Measurements from ENCODE around the gene OXCT1. TPM values are rescaled to one million over a fixed set of nuclear protein-coding genes. Genes with fewer than 3 reads are reported as not detected.

The OXCT1 gene
- total and polyA plus RNA-seq, 2 of the 4 experiments (the other 2 are of a cell fraction) = 14.2 to 16.3 TPM

DNA sequence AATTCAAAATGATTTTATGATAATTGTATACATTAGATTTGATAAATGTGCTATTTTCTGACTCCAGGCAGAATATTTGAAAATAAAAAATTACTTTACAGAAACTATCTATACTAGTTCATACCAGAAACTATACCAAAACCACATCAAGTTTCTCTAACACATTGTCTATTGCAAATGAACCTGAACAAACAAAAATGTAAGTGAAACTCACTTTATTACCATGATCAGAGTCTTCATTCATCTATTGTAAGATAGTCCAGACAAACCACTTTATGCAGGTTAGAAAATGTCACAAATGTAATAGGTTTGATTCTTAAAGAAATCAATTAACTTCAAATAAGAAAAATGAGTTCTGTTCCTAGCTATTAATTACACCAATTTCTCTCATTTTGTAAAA is 99.4 kb downstream of the OXCT1 start:
- dilution Hi-C loops (cut with HindIII; ENCODE audit: low sequenced_read_pairs, unreplicated experiment) (no loop called here), intact Hi-C loops (cut with micrococcal nuclease) (no loop called here), in situ Hi-C loops (cut with MboI; ENCODE audit: low sequenced_read_pairs) (no loop called here)
- no peak overlapping the region for H2AFZ ChIP-seq (replicated peaks; ENCODE audit: low read length, poor library complexity)
- no peak overlapping the region for H3K18ac ChIP-seq (ENCODE audit: low read depth, low read length)
- H4K8ac ChIP-seq (ENCODE audit: low read depth in 2 of 2, low read length in 2 of 2) = no peak overlapping the region
- ChIA-PET POLR2A (ENCODE audit: unreplicated experiment) (interaction anchor here (0.6 kb wide), 1 partner anchor 40 kb away, joined by 3 read pairs; no protein-coding TSS in a partner anchor), CTCF (interaction anchor here (0.6 kb wide), 1 partner anchor 991 kb away, joined by 4 read pairs; no protein-coding TSS in a partner anchor)
- H2BK120ac ChIP-seq (ENCODE audit: low read depth, low read length) = no peak overlapping the region
- H3K23ac ChIP-seq (ENCODE audit: low read depth, low read length) = no peak overlapping the region
- H3K56ac ChIP-seq (ENCODE audit: extremely low read depth, insufficient read depth, low read length) = no peak overlapping the region
- no peak overlapping the region for H2BK20ac ChIP-seq (ENCODE audit: low read depth, low read length)
- H3K4ac ChIP-seq (ENCODE audit: low read depth, low read length) = no peak overlapping the region
- ATAC-seq (ENCODE audit: low read depth) (no peak), DNase-seq (no peak)
- no peak overlapping the region for H3K4me3 ChIP-seq (ENCODE audit: insufficient read depth, low read depth, low read length)
- no peaks in the 10 kb centered on the region for H3K36me3 ChIP-seq (ENCODE audit: control insufficient read depth, insufficient read depth, low read length)
- no peaks in the 10 kb centered on the region for H3K9me3 ChIP-seq (ENCODE audit: control insufficient read depth, insufficient read depth, low read length)
- no TSS peak for BruUV-seq (replicated peaks)
- no peaks in the 10 kb centered on the region for H4K20me1 ChIP-seq (ENCODE audit: insufficient read depth, low read length)
- H2AK9ac ChIP-seq (replicated peaks; ENCODE audit: low read depth, low read length, poor library complexity) = no peak overlapping the region
- peaks cover 0 to 3% of the 10 kb centered on the region in 2 experiments; a peak in 2 of 4 replicates for H3K79me1 ChIP-seq (ENCODE audit: low read depth in 1 of 2, low read length in 2 of 2)
- H3K4me2 ChIP-seq (ENCODE audit: low read depth, low read length) = no peak overlapping the region
- TF ChIP-seq CEBPB (IDR thresholded peaks at IDR 0.05; ENCODE audit: low read depth, low read length) = no peak
- no peak for TF ChIP-seq RFX5 (IDR thresholded peaks at IDR 0.05; ENCODE audit: low read depth, low read length)
- TF ChIP-seq, protein P1, sequence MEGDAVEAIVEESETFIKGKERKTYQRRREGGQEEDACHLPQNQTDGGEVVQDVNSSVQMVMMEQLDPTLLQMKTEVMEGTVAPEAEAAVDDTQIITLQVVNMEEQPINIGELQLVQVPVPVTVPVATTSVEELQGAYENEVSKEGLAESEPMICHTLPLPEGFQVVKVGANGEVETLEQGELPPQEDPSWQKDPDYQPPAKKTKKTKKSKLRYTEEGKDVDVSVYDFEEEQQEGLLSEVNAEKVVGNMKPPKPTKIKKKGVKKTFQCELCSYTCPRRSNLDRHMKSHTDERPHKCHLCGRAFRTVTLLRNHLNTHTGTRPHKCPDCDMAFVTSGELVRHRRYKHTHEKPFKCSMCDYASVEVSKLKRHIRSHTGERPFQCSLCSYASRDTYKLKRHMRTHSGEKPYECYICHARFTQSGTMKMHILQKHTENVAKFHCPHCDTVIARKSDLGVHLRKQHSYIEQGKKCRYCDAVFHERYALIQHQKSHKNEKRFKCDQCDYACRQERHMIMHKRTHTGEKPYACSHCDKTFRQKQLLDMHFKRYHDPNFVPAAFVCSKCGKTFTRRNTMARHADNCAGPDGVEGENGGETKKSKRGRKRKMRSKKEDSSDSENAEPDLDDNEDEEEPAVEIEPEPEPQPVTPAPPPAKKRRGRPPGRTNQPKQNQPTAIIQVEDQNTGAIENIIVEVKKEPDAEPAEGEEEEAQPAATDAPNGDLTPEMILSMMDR (conservative IDR thresholded peaks at IDR 0.05; ENCODE audit: low read depth, low read length) = no peak
- no peak for TF ChIP-seq CHD1 (IDR thresholded peaks at IDR 0.05; ENCODE audit: low read depth, low read length)
- TF ChIP-seq RCOR1 (IDR thresholded peaks at IDR 0.05; ENCODE audit: insufficient replicate concordance, low read length) = no peak
- TF ChIP-seq RAD21 (IDR thresholded peaks at IDR 0.05; ENCODE audit: low read length) = no peak
- no peak for TF ChIP-seq USF2 (IDR thresholded peaks at IDR 0.05; ENCODE audit: low read depth, low read length)
- no peak for TF ChIP-seq MAZ (IDR thresholded peaks at IDR 0.05; ENCODE audit: borderline replicate concordance, low read depth, low read length)
- no peak for TF ChIP-seq POLR2A (IDR thresholded peaks at IDR 0.05; ENCODE audit: low read depth, low read length)
- no peak for TF ChIP-seq BHLHE40 (IDR thresholded peaks at IDR 0.05; ENCODE audit: low read depth, low read length)
- no peak for TF ChIP-seq MAFK (IDR thresholded peaks at IDR 0.05; ENCODE audit: low read depth, low read length)
- no peak for TF ChIP-seq SMC3 (IDR thresholded peaks at IDR 0.05; ENCODE audit: low read depth, low read length)
- TF ChIP-seq NFE2L2 (IDR thresholded peaks at IDR 0.05; ENCODE audit: low read depth, low read length) = no peak
- no peak for TF ChIP-seq MXI1 (IDR thresholded peaks at IDR 0.05; ENCODE audit: borderline replicate concordance, low read depth, low read length)
- H4K5ac ChIP-seq (ENCODE audit: low read depth, low read length) = no peak overlapping the region
- H3K4me1 ChIP-seq (ENCODE audit: control insufficient read depth, insufficient read depth, low read length) = peaks cover 5% of the 10 kb centered on the region
- no peak overlapping the region for H2BK5ac ChIP-seq (ENCODE audit: low read depth, low read length, poor library complexity, severe bottlenecking)
- no peak overlapping the region for H3K14ac ChIP-seq (replicated peaks; ENCODE audit: low read depth, low read length)
- no peak overlapping the region for H4K91ac ChIP-seq (ENCODE audit: insufficient read depth, low read depth, low read length)
- no peak overlapping the region for H3K27ac ChIP-seq (ENCODE audit: insufficient read depth, low read length)
- H3K27me3 ChIP-seq (ENCODE audit: control insufficient read depth, insufficient read depth, low read length) = no peaks in the 10 kb centered on the region
- H2AK5ac ChIP-seq (ENCODE audit: low read depth, low read length) = no peak overlapping the region
- H3K9me1 ChIP-seq (ENCODE audit: insufficient read depth, low read length) = peaks cover 4% of the 10 kb centered on the region
- H2BK15ac ChIP-seq (ENCODE audit: low read depth, low read length) = no peak overlapping the region
- H3K9ac ChIP-seq (ENCODE audit: low read depth, low read length) = no peak overlapping the region
